ENCODE measurements around the gene ANO1. TPM values are rescaled to one million over a fixed set of nuclear protein-coding genes. Genes with fewer than 3 reads are reported as not detected.

ANO1 gene
- total RNA-seq, 2 experiments from 2014 or later, result not detected

- Mint-ChIP-seq H3K27me3 (peaks cover 6% of the 10 kb centered on the region), H3K36me3 (no peaks in the 10 kb centered on the region), H3K4me3 (no peak overlapping the region), H3K4me1 (no peaks in the 10 kb centered on the region), H3K27ac (no peak overlapping the region), H3K9me3 (peaks cover 3% of the 10 kb centered on the region)
- DNase-seq, result no peak
- POLR2A ChIA-PET, result no interaction called here
- ATAC-seq (ENCODE audit: low read depth), result no peak
These were observed 16.4 kb upstream of the ANO1 start for GRCh38 chr11:70061734-70062133.

GRCh38 chr11:70063121-70063520, 15.0 kb upstream of the ANO1 start:
- H3K27ac Mint-ChIP-seq, result no peak overlapping the region
- no peak overlapping the region for H3K4me3 Mint-ChIP-seq
- POLR2A ChIA-PET, result no interaction called here
- H3K9me3 Mint-ChIP-seq, result no peaks in the 10 kb centered on the region
- H3K36me3 Mint-ChIP-seq, result no peaks in the 10 kb centered on the region
- ATAC-seq (ENCODE audit: low read depth) (no peak), DNase-seq (no peak)
- no peaks in the 10 kb centered on the region for H3K4me1 Mint-ChIP-seq
- peaks cover 2% of the 10 kb centered on the region for H3K27me3 Mint-ChIP-seq

- Mint-ChIP-seq H3K4me1 (no peaks in the 10 kb centered on the region), H3K9me3 (no peaks in the 10 kb centered on the region), H3K27me3 (peaks cover 6% of the 10 kb centered on the region), H3K4me3 (no peak overlapping the region), H3K36me3 (no peaks in the 10 kb centered on the region), H3K27ac (no peak overlapping the region)
- POLR2A ChIA-PET, result no interaction called here
- DNase-seq (no peak), ATAC-seq (ENCODE audit: low read depth) (no peak)
These were observed 14.6 kb upstream of the ANO1 start for GRCh38 chr11:70063555-70063954.

DNA sequence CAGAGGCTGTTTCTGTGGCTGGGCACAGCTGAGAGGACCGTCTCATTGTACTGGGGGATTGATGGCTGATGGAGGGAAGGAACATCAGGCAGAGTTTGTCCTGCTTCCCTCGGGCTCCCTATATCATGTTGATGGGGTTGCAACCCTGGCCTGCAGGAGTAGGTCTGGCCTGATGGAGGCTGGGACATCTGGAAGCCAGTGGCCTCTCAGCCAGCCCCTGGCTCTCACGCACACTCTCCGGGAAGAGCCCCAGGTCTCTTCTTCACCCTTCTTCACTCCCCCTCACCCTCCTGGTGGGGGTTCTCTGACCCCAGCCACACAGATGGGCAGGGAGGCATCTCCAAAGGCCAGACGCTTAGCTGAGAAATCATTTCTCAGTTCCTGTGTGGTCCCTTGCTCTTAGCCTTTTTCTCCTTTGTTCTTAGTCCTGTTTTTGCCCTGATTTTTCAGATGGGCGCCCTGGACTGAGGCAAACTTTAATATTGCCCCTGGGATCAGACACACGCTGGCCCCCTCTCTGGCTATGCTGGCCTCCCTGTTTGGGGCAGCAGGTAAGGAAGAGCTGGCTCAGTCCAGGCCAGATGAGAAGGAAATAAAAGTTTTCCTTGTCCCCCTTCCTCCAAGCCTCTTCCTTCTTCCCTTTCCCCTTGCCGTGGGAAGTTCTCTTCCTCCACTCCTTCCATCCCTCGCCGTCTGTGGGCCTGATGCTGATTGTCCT, 13.9 kb upstream of the ANO1 start:
- Mint-ChIP-seq H3K4me1 (no peaks in the 10 kb centered on the region), H3K27ac (no peak overlapping the region), H3K27me3 (peaks cover 8% of the 10 kb centered on the region), H3K4me3 (no peak overlapping the region), H3K9me3 (no peaks in the 10 kb centered on the region), H3K36me3 (no peaks in the 10 kb centered on the region)
- POLR2A ChIA-PET, result no interaction called here
- ATAC-seq (ENCODE audit: low read depth) (no peak), DNase-seq (no peak)

DNA sequence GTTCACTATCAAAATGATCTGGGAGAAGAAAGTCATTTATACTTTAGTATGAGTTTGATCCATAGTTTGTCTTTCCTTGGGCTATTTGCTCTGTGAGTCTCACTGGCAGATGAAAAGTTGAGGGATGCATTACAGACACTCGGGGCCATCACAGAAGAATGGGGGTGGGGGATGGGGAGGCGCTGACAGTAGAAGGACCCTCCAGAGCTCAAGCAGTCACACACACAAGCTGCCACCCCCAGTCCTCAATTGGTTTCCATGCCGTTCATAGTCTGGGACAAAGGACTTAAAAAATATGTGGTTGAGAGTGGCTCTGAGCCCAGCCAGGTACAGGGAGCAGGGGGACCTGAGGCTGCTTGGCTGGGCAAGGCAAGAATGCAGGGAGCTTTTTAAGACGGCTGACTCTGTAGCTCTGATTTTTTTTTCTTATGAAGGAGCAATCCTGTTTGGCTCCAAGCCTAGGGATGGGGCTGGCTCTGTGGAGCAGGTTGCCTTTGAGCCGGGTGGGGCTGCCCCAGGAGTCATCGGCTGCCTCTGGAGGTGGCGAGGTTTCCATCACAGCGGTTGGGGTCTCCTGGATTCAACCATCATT, 13.3 kb upstream of the ANO1 start:
- no peaks in the 10 kb centered on the region for H3K36me3 Mint-ChIP-seq
- no peak overlapping the region for H3K27ac Mint-ChIP-seq
- no peak for ATAC-seq (ENCODE audit: low read depth)
- peaks cover 12% of the 10 kb centered on the region for H3K27me3 Mint-ChIP-seq
- H3K4me3 Mint-ChIP-seq, result no peak overlapping the region
- POLR2A ChIA-PET, result no interaction called here
- no peak for DNase-seq
- H3K9me3 Mint-ChIP-seq, result no peaks in the 10 kb centered on the region
- no peaks in the 10 kb centered on the region for H3K4me1 Mint-ChIP-seq

- H3K4me1 Mint-ChIP-seq, result no peaks in the 10 kb centered on the region
- ATAC-seq (ENCODE audit: low read depth), result no peak
- H3K36me3 Mint-ChIP-seq, result no peaks in the 10 kb centered on the region
- POLR2A ChIA-PET, result no interaction called here
- DNase-seq, result no peak
- H3K4me3 Mint-ChIP-seq, result no peak overlapping the region
- H3K9me3 Mint-ChIP-seq, result no peaks in the 10 kb centered on the region
- H3K27ac Mint-ChIP-seq, result no peak overlapping the region
- H3K27me3 Mint-ChIP-seq, result peaks cover 18% of the 10 kb centered on the region
These were observed 12.6 kb upstream of the ANO1 start for GRCh38 chr11:70065318-70066135.

GRCh38 chr11:70066136-70066520, 12.0 kb upstream of the ANO1 start:
- Mint-ChIP-seq H3K27ac (no peak overlapping the region), H3K36me3 (no peaks in the 10 kb centered on the region), H3K27me3 (peaks cover 22% of the 10 kb centered on the region), H3K4me1 (no peaks in the 10 kb centered on the region), H3K9me3 (no peaks in the 10 kb centered on the region), H3K4me3 (no peak overlapping the region)
- DNase-seq (no peak), ATAC-seq (ENCODE audit: low read depth) (no peak)
- POLR2A ChIA-PET, result no interaction called here

GRCh38 chr11:70066628-70067027, 11.5 kb upstream of the ANO1 start:
- no peak overlapping the region for H3K4me3 Mint-ChIP-seq
- H3K36me3 Mint-ChIP-seq, result no peaks in the 10 kb centered on the region
- DNase-seq (no peak), ATAC-seq (ENCODE audit: low read depth) (no peak)
- no peak overlapping the region for H3K27ac Mint-ChIP-seq
- no peaks in the 10 kb centered on the region for H3K9me3 Mint-ChIP-seq
- H3K4me1 Mint-ChIP-seq, result no peaks in the 10 kb centered on the region
- H3K27me3 Mint-ChIP-seq, result peaks cover 24% of the 10 kb centered on the region
- POLR2A ChIA-PET, result no interaction called here

DNA sequence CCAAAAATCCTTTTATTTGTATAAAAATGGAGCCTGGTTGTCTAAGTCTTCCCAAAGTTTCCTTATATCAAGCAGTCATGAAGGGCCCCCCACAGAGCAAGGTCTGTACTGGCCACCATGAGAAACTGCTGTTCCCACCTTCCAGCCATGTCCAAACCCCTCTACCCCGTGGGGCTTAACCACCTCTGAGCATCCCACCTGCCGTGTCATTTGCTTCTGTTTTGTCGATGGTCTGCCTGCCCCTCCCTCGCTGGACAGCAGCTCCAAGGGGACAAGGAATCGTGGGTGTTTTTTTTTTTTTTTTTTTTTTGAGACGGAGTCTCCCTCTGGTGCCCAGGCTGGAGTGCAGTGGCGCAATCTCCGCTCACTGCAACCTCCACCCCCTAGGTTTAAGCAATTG, 11.1 kb upstream of the ANO1 start:
- H3K27me3 Mint-ChIP-seq, result peaks cover 28% of the 10 kb centered on the region
- no peak overlapping the region for H3K4me3 Mint-ChIP-seq
- H3K4me1 Mint-ChIP-seq, result no peaks in the 10 kb centered on the region
- DNase-seq (no peak), ATAC-seq (ENCODE audit: low read depth) (no peak)
- POLR2A ChIA-PET, result no interaction called here
- no peaks in the 10 kb centered on the region for H3K36me3 Mint-ChIP-seq
- no peaks in the 10 kb centered on the region for H3K9me3 Mint-ChIP-seq
- H3K27ac Mint-ChIP-seq, result no peak overlapping the region

DNA sequence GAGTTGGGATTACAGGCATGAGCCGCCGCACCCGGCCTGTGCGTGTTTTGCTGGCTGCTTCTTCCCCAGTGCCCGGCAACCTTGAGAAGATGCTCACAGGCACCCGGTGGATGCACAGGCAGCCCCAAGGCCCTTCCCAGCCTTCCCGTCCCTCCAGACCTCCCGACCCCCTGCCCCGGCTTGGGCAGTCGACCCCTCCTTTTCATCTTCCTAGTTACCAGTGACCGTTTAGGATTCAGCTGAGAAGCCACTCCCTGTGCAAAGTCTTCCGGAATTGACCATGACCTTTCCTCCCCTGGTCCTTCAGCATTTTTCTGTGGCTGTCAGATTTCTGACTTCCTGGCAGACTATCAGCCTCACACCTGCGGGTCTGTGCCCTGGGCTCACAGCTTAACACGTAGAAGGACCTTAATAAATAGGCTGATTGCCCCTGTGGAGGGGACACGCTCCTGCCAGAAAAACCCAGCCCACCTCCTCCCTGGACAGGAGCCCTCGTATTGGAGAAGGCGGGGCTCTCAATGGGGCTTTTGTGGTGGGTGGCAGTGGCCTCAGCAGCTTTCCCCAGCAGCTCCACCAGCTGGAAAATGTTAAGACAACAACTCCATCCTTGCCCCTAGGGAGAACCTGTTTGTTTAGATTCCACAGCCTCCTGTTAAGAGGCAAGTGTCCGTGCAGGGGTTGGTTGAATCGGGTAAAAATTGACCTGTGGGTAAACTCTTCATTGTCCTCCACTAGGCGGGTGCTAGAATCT, 10.4 kb upstream of the ANO1 start:
- no peak for ATAC-seq (ENCODE audit: low read depth)
- Mint-ChIP-seq H3K27ac (no peak overlapping the region), H3K27me3 (peaks cover 35% of the 10 kb centered on the region), H3K4me3 (no peak overlapping the region), H3K4me1 (no peaks in the 10 kb centered on the region), H3K36me3 (no peaks in the 10 kb centered on the region), H3K9me3 (no peaks in the 10 kb centered on the region)
- POLR2A ChIA-PET, result no interaction called here
- DNase-seq, result no peak

GRCh38 chr11:70068345-70068744, 9.8 kb upstream of the ANO1 start:
- no peak for DNase-seq
- no peak overlapping the region for H3K4me3 Mint-ChIP-seq
- ATAC-seq (ENCODE audit: low read depth), result no peak
- no peaks in the 10 kb centered on the region for H3K36me3 Mint-ChIP-seq
- peaks cover 2% of the 10 kb centered on the region for H3K4me1 Mint-ChIP-seq
- POLR2A ChIA-PET, result no interaction called here
- peaks cover 41% of the 10 kb centered on the region for H3K27me3 Mint-ChIP-seq
- no peak overlapping the region for H3K27ac Mint-ChIP-seq
- no peaks in the 10 kb centered on the region for H3K9me3 Mint-ChIP-seq

GRCh38 chr11:70068950-70069349, 9.2 kb upstream of the ANO1 start:
- POLR2A ChIA-PET, result no interaction called here
- Mint-ChIP-seq H3K27me3 (peaks cover 46% of the 10 kb centered on the region), H3K4me3 (no peak overlapping the region), H3K27ac (no peak overlapping the region), H3K9me3 (no peaks in the 10 kb centered on the region), H3K36me3 (no peaks in the 10 kb centered on the region), H3K4me1 (peaks cover 3% of the 10 kb centered on the region)
- ATAC-seq (ENCODE audit: low read depth), result no peak
- no peak for DNase-seq

DNA sequence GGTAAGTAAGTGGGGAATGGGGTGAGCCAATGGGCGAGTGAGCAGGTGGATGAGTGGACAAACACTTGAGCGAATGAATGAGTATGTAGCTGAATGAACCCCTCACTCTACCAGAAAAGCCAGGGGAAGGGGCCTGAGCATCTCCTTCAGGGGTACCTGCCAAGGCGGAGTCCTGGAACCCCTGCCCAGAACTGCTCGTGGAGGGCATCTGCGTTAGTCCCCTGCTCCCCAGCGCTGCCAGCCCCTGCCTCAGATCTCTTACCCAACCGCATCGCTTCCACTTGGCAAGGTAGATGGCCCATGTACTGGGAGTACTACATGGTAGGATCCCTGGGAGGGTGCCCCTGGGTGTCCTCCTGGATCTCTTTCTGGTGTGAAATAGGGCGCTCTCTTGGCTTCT, 7.4 kb upstream of the ANO1 start:
- Mint-ChIP-seq H3K4me1 (peaks cover 3% of the 10 kb centered on the region), H3K27me3 (peaks cover 55% of the 10 kb centered on the region), H3K27ac (no peak overlapping the region), H3K36me3 (no peaks in the 10 kb centered on the region), H3K9me3 (no peaks in the 10 kb centered on the region), H3K4me3 (no peak overlapping the region)
- DNase-seq (no peak), ATAC-seq (ENCODE audit: low read depth) (no peak)
- POLR2A ChIA-PET, result no interaction called here

Data from activated naive CD8-positive, alpha-beta T cell treated with anti-CD3 and anti-CD28 coated beads, Interleukin-2, amount 10 ng/mL, durations not matched to agents 7 days and 5 days (primary cell).